Lung (tissue), 12 donors: ENCODE results near the gene ABCC5. TPM values are rescaled to one million over a fixed set of nuclear protein-coding genes. Genes with fewer than 3 reads are reported as not detected.

Experiments
- ATAC-seq: fragments of 200-7000 bp; cut with Tn5 transposase; one replicate; pipeline ENCODE4 v1.9.1; 2020; ENCODE audit warnings: moderate number of reproducible peaks; ENCODE audit not compliant: insufficient read depth, low FRiP score
- DNase-seq, 3 donors: peaks; one replicate each; pipeline ENCODE4 v3.0.0-alpha.2; 2013 to 2017
- H3K27ac ChIP-seq, 2 donors: one replicate each; pipeline ENCODE4 v1.5.1; 2013; ENCODE audit warnings: mild to moderate bottlenecking in 2 of 2, moderate library complexity in 2 of 2, control low read depth in 1 of 2, inconsistent platforms in 1 of 2, low read depth in 1 of 2, low read length in 1 of 2
- H3K27me3 ChIP-seq, 3 donors: one replicate each; pipeline ENCODE4 v1.5.1; 2013; ENCODE audit warnings: low read length in 2 of 3; ENCODE audit not compliant: control insufficient read depth in 3 of 3, insufficient read depth in 3 of 3
- H3K36me3 ChIP-seq, 4 donors: one replicate each; pipeline ENCODE4 v1.5.1; 2013; ENCODE audit warnings: low read length in 4 of 4, mild to moderate bottlenecking in 1 of 4, moderate library complexity in 1 of 4; ENCODE audit not compliant: control insufficient read depth in 4 of 4, insufficient read depth in 4 of 4
- H3K4me1 ChIP-seq, 5 donors: one replicate each; pipeline ENCODE4 v1.5.1; 2013; ENCODE audit warnings: low read length in 5 of 5, mild to moderate bottlenecking in 2 of 5, moderate library complexity in 1 of 5; ENCODE audit not compliant: control insufficient read depth in 5 of 5, insufficient read depth in 5 of 5
- H3K4me3 ChIP-seq: one replicate; pipeline ENCODE4 v1.5.1; 2013; ENCODE audit warnings: mild to moderate bottlenecking, control low read depth, moderate library complexity
- H3K9ac ChIP-seq, 2 donors: one replicate each; pipeline ENCODE4 v1.5.1; 2013; ENCODE audit warnings: low read length in 2 of 2, control low read depth in 1 of 2; ENCODE audit not compliant: insufficient read depth in 1 of 2
- H3K9me3 ChIP-seq, 4 donors: one replicate each; pipeline ENCODE4 v1.5.1; 2013; ENCODE audit warnings: low read length in 3 of 4, mild to moderate bottlenecking in 1 of 4, moderate library complexity in 1 of 4; ENCODE audit not compliant: control insufficient read depth in 4 of 4, insufficient read depth in 3 of 4
- CTCF ChIP-seq: IDR thresholded peaks from 2 replicates; pipeline ENCODE4 v1.5.1; 2012; ENCODE audit warnings: mild to moderate bottlenecking; ENCODE audit errors: control extremely low read depth, extremely low read depth
- WGBS, 2 donors: extraction: QIAGEN DNeasy Blood & Tissue Kit; methylation state at CpG; one replicate each; pipeline ENCODE4 v1.1.7; 2013; 5-methylcytosine and 5-hydroxymethylcytosine counted together
- polyA plus RNA-seq, 2 donors: library from polyadenylated mRNA; stranded (reverse); fragments of 200-250 nt; gene quantifications; one replicate each; pipeline ENCODE4 v1.2.1, GENCODE V29; 2013
- total RNA-seq, 2 donors: library from RNA; depleted of rRNA in 1 of 2; stranded (reverse); fragments of >200 nt in 1 of 2; gene quantifications; one replicate each; pipeline ENCODE4 v1.2.1, GENCODE V29; 2014 to 2021
- donor health status: control.
- donor health status: control.
- donor health status: Bipolar disorder and iron deficiency.
- donor health status: healthy.
- donor health status: DM: yes; HTN: yes; CAD: no.

The ABCC5 gene
- total and polyA plus RNA-seq, 4 donors = 12.1 to 78.1 (median 21.0) TPM

GRCh38 chr3:183981990-183982644 lies 35.6 kb downstream of the ABCC5 start:
- ATAC-seq (no peak), DNase-seq (no peak)
- Histone ChIP-seq H3K4me3 (no peak overlapping the region), H3K36me3 (peaks cover 11 to 41% (median 22%) of the 10 kb centered on the region in 4 donors), H3K4me1 (peaks cover 0 to 2% (median 0%) of the 10 kb centered on the region in 5 donors), H3K27ac (no peak overlapping the region), H3K9ac (no peak overlapping the region), H3K27me3 (no peaks in the 10 kb centered on the region), H3K9me3 (peaks cover 0 to 2% (median 0%) of the 10 kb centered on the region in 4 donors)
- no peak for TF ChIP-seq CTCF
- 86 to 94% methylated on average over 6 of the region's 6 CpGs for WGBS, 2 donors

- ATAC-seq (no peak), DNase-seq (no peak)
- Histone ChIP-seq H3K4me3 (no peak overlapping the region), H3K9ac (no peak overlapping the region), H3K27me3 (no peaks in the 10 kb centered on the region), H3K4me1 (peaks cover 0 to 2% (median 0%) of the 10 kb centered on the region in 5 donors), H3K36me3 (peaks cover 11 to 28% (median 19%) of the 10 kb centered on the region in 4 donors), H3K27ac (no peak overlapping the region), H3K9me3 (peaks cover 0 to 2% (median 0%) of the 10 kb centered on the region in 4 donors)
- TF ChIP-seq CTCF = no peak
- WGBS, 2 donors = 97 to 99% methylated on average over 4 of the region's 4 CpGs
Observed at GRCh38 chr3:183980403-183980802, 37.3 kb downstream of the ABCC5 start.

- WGBS, 2 donors = 82 to 84% methylated on average over 10 of the region's 10 CpGs
- no peak for ATAC-seq
Observed at GRCh38 chr3:183975981-183976662, 41.6 kb downstream of the ABCC5 start.

More at GRCh38 chr3:183975981-183976662, 41.6 kb downstream of the ABCC5 start:
- DNase-seq = no peak
- no peaks in the 10 kb centered on the region for H3K4me1 ChIP-seq
- no peaks in the 10 kb centered on the region for H3K9me3 ChIP-seq
- H3K27me3 ChIP-seq = no peaks in the 10 kb centered on the region
- H3K36me3 ChIP-seq = peaks cover 8 to 14% (median 9%) of the 10 kb centered on the region in 4 donors
- no peak overlapping the region for H3K9ac ChIP-seq
- H3K27ac ChIP-seq = no peak overlapping the region
- TF ChIP-seq CTCF = no peak
- H3K4me3 ChIP-seq = no peak overlapping the region
